A549 (cell line): ENCODE measurements around the gene PASD1.

ENCODE experiments used
- CBX2 ChIP-seq: fragments of 200-600 bp; sonication (generic); IDR thresholded peaks from 2 replicates; pipeline ENCODE4 v1.6.1; 2016; ENCODE audit warnings: low read depth, mild to moderate bottlenecking, borderline replicate concordance
- CTCF ChIP-seq: fragments of >200 bp; sonication (Bioruptor Twin); formaldehyde crosslinking; IDR thresholded peaks from 3 replicates; pipeline ENCODE4 v1.5.1; 2016
- JUN ChIP-seq, 2 experiments: fragments of >200 bp; sonication (Bioruptor Twin); formaldehyde crosslinking; IDR thresholded peaks; 2 replicates in 1 of 2; 3 replicates in 1 of 2; pipeline ENCODE4 v1.6.1; 2016 to 2017
- MAX ChIP-seq: IDR thresholded peaks from 2 replicates; pipeline ENCODE4 v1.6.1; 2012
- PBX3 ChIP-seq: IDR thresholded peaks from 2 replicates; pipeline ENCODE4 v1.6.1; 2012
- POLR2A ChIP-seq: IDR thresholded peaks from 2 replicates; pipeline ENCODE4 v1.6.1; 2012; ENCODE audit warnings: mild to moderate bottlenecking, low read length

- no peak for TF ChIP-seq POLR2A
- TF ChIP-seq CBX2: no peak
- no peak for TF ChIP-seq PBX3
- no peak for TF ChIP-seq CTCF
- TF ChIP-seq MAX: no peak
- no peak for TF ChIP-seq JUN (IDR thresholded peaks at IDR 0.05)
These were observed 150.9 kb downstream of the PASD1 start for GRCh38 chrX:151714362-151714761.
